A673 (cell line): ENCODE measurements around the gene TRAF7. TPM values are rescaled to one million over a fixed set of nuclear protein-coding genes. Genes with fewer than 3 reads are reported as not detected.
A peak's percentile ranks its signal among the peaks of the same experiment; 100 is the strongest.

ENCODE experiments used
- BruUV-seq: library from RNA; stranded (reverse); fragments of 400-500 nt; replicated peaks from 2 replicates; lab custom pipeline; 2021; lab: Mats Ljungman, UMichigan
- CTCF ChIA-PET: fragments of 300-600 bp; sonication (Branson Sonifier 250); formaldehyde crosslinking; loops from one replicate; lab custom pipeline; 2022; ENCODE audit warnings: antibody characterized with exemption; lab: Charles Lee
- POLR2A ChIA-PET: fragments of 300-600 bp; sonication (Branson Sonifier 250); formaldehyde crosslinking; loops from one replicate; lab custom pipeline; 2022; ENCODE audit warnings: antibody characterized with exemption; ENCODE audit not compliant: low non-redundant PET; lab: Charles Lee
- DNase-seq: peaks from one replicate; pipeline ENCODE4 v3.0.0-alpha.2; 2015; ENCODE audit warnings: low spot score
- H3K27ac ChIP-seq: fragments of 200-600 bp; sonication (generic); 2 replicates; pipeline ENCODE4 v1.5.1; 2016; ENCODE audit warnings: mixed run types, low read depth, mild to moderate bottlenecking, mixed read lengths, antibody characterized with exemption, low read length; ENCODE audit not compliant: poor library complexity, severe bottlenecking
- H3K27me3 ChIP-seq: fragments of 200-600 bp; sonication (generic); replicated peaks from 2 replicates; pipeline ENCODE4 v1.6.1; 2017; ENCODE audit warnings: mixed run types, low read depth, mild to moderate bottlenecking, mixed read lengths, antibody characterized with exemption, low read length; ENCODE audit not compliant: insufficient read depth, poor library complexity
- H3K36me3 ChIP-seq: fragments of 200-600 bp; sonication (generic); 2 replicates; pipeline ENCODE4 v1.6.1; 2016; ENCODE audit warnings: mixed run types, mild to moderate bottlenecking, mixed read lengths, antibody characterized with exemption, low read length; ENCODE audit not compliant: insufficient read depth, poor library complexity, severe bottlenecking
- H3K4me1 ChIP-seq: fragments of 200-600 bp; sonication (generic); 2 replicates; pipeline ENCODE4 v1.6.1; 2017; ENCODE audit warnings: mixed run types, mild to moderate bottlenecking, mixed read lengths, antibody characterized with exemption, low read length; ENCODE audit not compliant: insufficient read depth, poor library complexity, severe bottlenecking
- H3K4me3 ChIP-seq: fragments of 200-600 bp; sonication (generic); 2 replicates; pipeline ENCODE4 v1.5.1; 2016; ENCODE audit warnings: low read depth, mixed run types, mild to moderate bottlenecking, mixed read lengths, low read length; ENCODE audit not compliant: poor library complexity, severe bottlenecking
- H3K9me3 ChIP-seq: fragments of 200-600 bp; sonication (generic); 2 replicates; pipeline ENCODE4 v1.6.1; 2016; ENCODE audit warnings: mixed run types, low read depth, mild to moderate bottlenecking, mixed read lengths, antibody characterized with exemption, low read length; ENCODE audit not compliant: poor library complexity, severe bottlenecking
- EZH2 ChIP-seq: fragments of 200-600 bp; sonication (generic); IDR thresholded peaks from 2 replicates; pipeline ENCODE4 v1.6.1; 2017; ENCODE audit warnings: borderline replicate concordance, low read depth, mild to moderate bottlenecking, mixed read lengths, antibody characterized with exemption, low read length; ENCODE audit not compliant: poor library complexity, severe bottlenecking
- intact Hi-C: fragments of 100-400 bp; cut with micrococcal nuclease; formaldehyde crosslinking; loops from one replicate; pipeline ENCODE4 v1.10.0; 2022; ENCODE audit not compliant: unreplicated experiment
- total RNA-seq: library from RNA; stranded (reverse); gene quantifications from 2 replicates; pipeline ENCODE4 v1.2.3, GENCODE V29; 2021
- TF ChIP-seq, protein P1 (sequence below): fragments of 300-800, 200-600 bp; sonication (generic); conservative IDR thresholded peaks from 2 replicates; pipeline ENCODE4 v1.5.1; 2017; ENCODE audit warnings: low read depth, mild to moderate bottlenecking, antibody characterized with exemption, low read length, moderate library complexity, mixed read lengths

Gene TRAF7
- total RNA-seq, 1 experiment from 2014 or later, result 96.7 TPM

DNA sequence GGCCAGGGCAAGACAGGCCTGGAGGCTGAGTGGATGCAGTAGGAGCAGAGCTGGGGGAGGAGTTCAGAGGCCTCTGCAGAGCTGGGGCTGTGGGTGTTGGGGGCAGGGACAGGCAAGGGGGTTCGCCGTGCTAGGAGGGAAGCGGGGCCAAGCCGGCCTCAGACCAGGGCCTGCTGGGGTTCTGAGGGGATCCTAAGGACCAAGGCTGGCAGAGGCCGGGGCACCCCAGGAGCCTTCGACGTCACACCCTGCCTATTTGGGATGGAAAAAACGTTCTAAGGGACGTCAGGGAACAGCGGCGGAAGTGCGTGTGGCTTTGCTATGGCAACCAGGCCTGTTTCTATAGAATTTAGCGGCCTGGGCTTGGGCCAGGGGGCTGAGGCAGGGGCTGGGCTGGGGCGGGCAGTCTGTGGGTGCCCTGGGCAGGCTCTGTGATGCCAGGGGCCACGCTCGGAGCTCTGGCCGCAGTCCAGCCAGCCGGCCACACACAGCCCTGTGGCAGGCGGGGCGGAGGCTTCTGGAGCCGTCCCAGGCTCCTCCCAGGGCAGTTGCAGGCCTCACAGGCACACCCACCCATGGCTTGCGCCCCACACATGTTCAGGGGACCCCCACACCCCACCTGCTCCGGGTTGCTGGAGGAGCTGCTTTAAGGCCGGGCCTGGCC is 3.7 kb downstream of the TRAF7 start:
- ChIA-PET CTCF (interaction anchor here (1.1 kb wide), 1 partner anchor 19 kb away, joined by 3 read pairs; no protein-coding TSS in a partner anchor), POLR2A (no interaction called here)
- peak; percentile 38 for DNase-seq
- peaks cover 6% of the 10 kb centered on the region for H3K36me3 ChIP-seq
- no peak overlapping the region for H3K4me3 ChIP-seq
- no TSS peak for BruUV-seq
- TF ChIP-seq, protein P1, sequence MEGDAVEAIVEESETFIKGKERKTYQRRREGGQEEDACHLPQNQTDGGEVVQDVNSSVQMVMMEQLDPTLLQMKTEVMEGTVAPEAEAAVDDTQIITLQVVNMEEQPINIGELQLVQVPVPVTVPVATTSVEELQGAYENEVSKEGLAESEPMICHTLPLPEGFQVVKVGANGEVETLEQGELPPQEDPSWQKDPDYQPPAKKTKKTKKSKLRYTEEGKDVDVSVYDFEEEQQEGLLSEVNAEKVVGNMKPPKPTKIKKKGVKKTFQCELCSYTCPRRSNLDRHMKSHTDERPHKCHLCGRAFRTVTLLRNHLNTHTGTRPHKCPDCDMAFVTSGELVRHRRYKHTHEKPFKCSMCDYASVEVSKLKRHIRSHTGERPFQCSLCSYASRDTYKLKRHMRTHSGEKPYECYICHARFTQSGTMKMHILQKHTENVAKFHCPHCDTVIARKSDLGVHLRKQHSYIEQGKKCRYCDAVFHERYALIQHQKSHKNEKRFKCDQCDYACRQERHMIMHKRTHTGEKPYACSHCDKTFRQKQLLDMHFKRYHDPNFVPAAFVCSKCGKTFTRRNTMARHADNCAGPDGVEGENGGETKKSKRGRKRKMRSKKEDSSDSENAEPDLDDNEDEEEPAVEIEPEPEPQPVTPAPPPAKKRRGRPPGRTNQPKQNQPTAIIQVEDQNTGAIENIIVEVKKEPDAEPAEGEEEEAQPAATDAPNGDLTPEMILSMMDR, result no peak
- no peak for TF ChIP-seq EZH2
- intact Hi-C loops, result loop anchor here (5.0 kb wide), 1 partner anchor 63 kb away; the partner anchor contains the start of gene E4F1
- peaks cover 29% of the 10 kb centered on the region for H3K4me1 ChIP-seq
- peak overlapping the region; percentile 62 for H3K27ac ChIP-seq
- H3K27me3 ChIP-seq, result no peaks in the 10 kb centered on the region
- H3K9me3 ChIP-seq, result no peaks in the 10 kb centered on the region

DNA sequence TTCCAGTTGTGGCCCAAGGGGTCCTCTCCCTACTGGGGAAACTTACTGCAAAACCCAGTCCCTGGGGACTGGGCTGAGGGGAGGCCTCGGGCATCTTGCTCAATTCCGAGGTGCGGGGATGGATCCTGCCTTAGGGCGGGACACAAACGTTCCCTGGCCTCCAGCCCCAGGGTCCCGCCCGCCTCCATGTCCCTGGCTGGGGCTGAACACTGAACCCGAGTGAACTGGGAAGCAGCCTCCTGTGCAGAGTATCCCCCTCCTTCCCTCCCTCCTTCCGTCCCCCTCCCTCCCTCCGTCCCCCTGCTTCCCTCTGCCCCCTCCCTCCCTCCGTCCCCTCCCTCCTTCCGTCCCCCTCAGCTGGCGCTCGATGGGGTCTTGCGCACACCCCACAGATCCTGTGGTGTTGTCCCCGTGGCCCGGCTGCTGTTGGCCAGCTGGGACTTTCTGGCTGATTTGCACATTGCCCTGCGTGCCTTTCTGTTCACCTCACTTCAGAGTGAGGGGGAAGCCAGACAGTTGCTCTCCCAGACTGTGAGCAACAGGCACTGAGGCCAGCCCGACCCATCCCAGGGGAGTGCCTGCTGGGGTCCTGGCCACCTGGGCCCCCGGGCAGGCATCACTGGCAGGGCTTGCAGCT is 5.5 kb downstream of the TRAF7 start:
- Histone ChIP-seq H3K9me3 (no peaks in the 10 kb centered on the region), H3K27ac (no peak overlapping the region), H3K36me3 (peaks cover 4% of the 10 kb centered on the region), H3K27me3 (no peaks in the 10 kb centered on the region), H3K4me3 (no peak overlapping the region), H3K4me1 (peaks cover 29% of the 10 kb centered on the region)
- BruUV-seq, result no TSS peak
- POLR2A ChIA-PET, result no interaction called here
- intact Hi-C loops, result no loop called here
- CTCF ChIA-PET, result no interaction called here
- TF ChIP-seq, protein P1, result no peak
- TF ChIP-seq EZH2, result no peak
- DNase-seq, result no peak

DNA sequence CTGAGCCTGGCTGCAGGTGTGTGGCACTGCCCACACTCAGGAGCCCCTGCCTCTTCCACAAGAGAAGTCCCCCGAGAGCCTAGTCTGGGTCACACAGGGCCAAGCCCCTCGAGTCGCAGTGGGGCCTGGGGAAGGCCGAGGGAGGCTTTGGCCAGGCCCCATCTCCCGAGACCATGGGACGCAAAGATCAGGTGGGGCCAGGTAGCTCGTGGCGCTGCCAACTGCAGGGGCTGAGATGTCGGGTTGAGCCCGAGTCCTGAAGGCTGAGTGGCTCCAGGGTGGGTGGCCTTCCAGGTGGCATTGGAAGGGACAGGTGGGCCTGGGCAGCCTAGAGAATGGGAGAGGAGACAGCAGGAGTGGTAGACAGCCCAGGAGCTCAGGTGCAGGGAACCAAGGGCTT is 6.3 kb downstream of the TRAF7 start:
- BruUV-seq, result no TSS peak
- Histone ChIP-seq H3K9me3 (no peaks in the 10 kb centered on the region), H3K36me3 (peaks cover 6% of the 10 kb centered on the region), H3K4me1 (peaks cover 27% of the 10 kb centered on the region), H3K4me3 (no peak overlapping the region), H3K27me3 (no peaks in the 10 kb centered on the region), H3K27ac (no peak overlapping the region)
- CTCF ChIA-PET, result no interaction called here
- no peak for TF ChIP-seq EZH2
- TF ChIP-seq, protein P1, result no peak
- intact Hi-C loops, result no loop called here
- POLR2A ChIA-PET, result interaction anchor here (0.5 to 0.6 kb wide), 2 partner anchors 107 to 591 kb away, joined by 7 to 8 read pairs; no protein-coding TSS in a partner anchor
- no peak for DNase-seq
